Upper lobe of right lung (tissue), 1 donor: Measurements from ENCODE around the gene ZDHHC14. TPM values are rescaled to one million over a fixed set of nuclear protein-coding genes. Genes with fewer than 3 reads are reported as not detected.

Experiments
- ATAC-seq: fragments of 200-7000 bp; cut with Tn5 transposase; one replicate; pipeline ENCODE4 v1.9.1; 2020; ENCODE audit warnings: mild to moderate bottlenecking, moderate library complexity
- DNase-seq: peaks from one replicate; pipeline ENCODE4 v3.0.0-alpha.2; 2020
- H3K27ac ChIP-seq: fragments of 200-600 bp; one replicate; pipeline ENCODE4 v1.8.0; 2022
- H3K27me3 ChIP-seq: fragments of 200-600 bp; one replicate; pipeline ENCODE4 v1.8.0; 2022; ENCODE audit warnings: mild to moderate bottlenecking
- H3K36me3 ChIP-seq: fragments of 200-600 bp; one replicate; pipeline ENCODE4 v1.8.0; 2022
- H3K4me1 ChIP-seq: fragments of 200-600 bp; one replicate; pipeline ENCODE4 v1.8.0; 2022
- H3K4me3 ChIP-seq: fragments of 200-600 bp; one replicate; pipeline ENCODE4 v1.8.0; 2022; ENCODE audit warnings: mild to moderate bottlenecking
- H3K9me3 ChIP-seq: fragments of 200-600 bp; one replicate; pipeline ENCODE4 v1.8.0; 2022
- intact Hi-C: fragments of 100-400 bp; cut with DNase I; formaldehyde crosslinking; loops from one replicate; pipeline ENCODE4 v1.11.0; 2022
- total RNA-seq: library from RNA; stranded (reverse); fragmentation: NEBNext Ultra II Directional; extraction: Animal tissue kit (Norgen Biotek cat#: 25700); gene quantifications from one replicate; pipeline ENCODE4 v1.2.1, GENCODE V29; 2021
- TF ChIP-seq, protein P1 (sequence below): fragments of 200-600 bp; IDR thresholded peaks from one replicate; pipeline ENCODE4 v1.8.0; 2022; ENCODE audit warnings: antibody characterized with exemption
- donor health status: DM: no; HTN: yes; CAD: no; lungs with severe emphysema.

The ZDHHC14 gene
- total RNA-seq, 1 donor from 2014 or later: 12.2 TPM

DNA sequence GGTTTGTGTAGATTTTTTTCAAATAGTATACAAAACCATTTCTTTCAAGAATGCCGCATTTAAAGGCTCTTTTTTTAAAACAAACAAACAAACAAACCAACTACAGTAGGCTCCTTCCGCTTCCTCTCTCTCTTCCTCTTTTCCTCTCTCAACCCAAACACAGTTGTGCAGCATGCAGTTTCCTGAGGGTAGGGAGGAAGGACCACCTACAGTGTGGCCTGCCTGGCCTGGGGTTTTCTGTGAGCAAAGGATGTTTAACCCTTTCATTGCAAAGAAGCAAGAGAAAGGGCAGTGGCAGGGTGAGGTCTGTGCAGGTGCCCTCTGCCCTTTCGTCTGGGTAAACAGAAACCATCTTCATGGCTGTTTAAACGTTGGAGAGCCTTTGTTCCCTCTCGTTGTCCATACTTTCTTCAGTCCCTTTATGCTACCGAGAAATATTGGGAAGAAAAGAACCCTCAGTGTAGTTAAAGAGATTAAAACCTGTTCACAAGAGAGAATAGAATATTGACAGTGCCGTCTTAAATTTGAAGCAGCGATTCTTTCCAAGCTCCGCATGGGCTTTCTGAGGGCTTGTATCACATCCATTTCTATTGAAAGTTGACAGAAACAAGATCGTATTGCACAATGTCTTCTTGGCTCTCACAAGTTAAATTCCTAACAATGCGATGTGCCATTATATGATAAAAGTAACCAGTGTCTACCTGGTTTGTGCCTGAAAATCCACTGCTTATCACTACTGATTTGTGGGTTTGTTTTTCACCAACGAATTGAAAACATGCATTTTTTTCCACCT lies 226.5 kb downstream of the ZDHHC14 start:
- TF ChIP-seq, protein P1, sequence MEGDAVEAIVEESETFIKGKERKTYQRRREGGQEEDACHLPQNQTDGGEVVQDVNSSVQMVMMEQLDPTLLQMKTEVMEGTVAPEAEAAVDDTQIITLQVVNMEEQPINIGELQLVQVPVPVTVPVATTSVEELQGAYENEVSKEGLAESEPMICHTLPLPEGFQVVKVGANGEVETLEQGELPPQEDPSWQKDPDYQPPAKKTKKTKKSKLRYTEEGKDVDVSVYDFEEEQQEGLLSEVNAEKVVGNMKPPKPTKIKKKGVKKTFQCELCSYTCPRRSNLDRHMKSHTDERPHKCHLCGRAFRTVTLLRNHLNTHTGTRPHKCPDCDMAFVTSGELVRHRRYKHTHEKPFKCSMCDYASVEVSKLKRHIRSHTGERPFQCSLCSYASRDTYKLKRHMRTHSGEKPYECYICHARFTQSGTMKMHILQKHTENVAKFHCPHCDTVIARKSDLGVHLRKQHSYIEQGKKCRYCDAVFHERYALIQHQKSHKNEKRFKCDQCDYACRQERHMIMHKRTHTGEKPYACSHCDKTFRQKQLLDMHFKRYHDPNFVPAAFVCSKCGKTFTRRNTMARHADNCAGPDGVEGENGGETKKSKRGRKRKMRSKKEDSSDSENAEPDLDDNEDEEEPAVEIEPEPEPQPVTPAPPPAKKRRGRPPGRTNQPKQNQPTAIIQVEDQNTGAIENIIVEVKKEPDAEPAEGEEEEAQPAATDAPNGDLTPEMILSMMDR: no peak
- DNase-seq (no peak), ATAC-seq (no peak)
- Histone ChIP-seq H3K4me3 (no peak overlapping the region), H3K36me3 (no peaks in the 10 kb centered on the region), H3K27ac (no peak overlapping the region), H3K4me1 (peaks cover 11% of the 10 kb centered on the region), H3K9me3 (no peaks in the 10 kb centered on the region), H3K27me3 (no peaks in the 10 kb centered on the region)
- intact Hi-C loops: no loop called here

DNA sequence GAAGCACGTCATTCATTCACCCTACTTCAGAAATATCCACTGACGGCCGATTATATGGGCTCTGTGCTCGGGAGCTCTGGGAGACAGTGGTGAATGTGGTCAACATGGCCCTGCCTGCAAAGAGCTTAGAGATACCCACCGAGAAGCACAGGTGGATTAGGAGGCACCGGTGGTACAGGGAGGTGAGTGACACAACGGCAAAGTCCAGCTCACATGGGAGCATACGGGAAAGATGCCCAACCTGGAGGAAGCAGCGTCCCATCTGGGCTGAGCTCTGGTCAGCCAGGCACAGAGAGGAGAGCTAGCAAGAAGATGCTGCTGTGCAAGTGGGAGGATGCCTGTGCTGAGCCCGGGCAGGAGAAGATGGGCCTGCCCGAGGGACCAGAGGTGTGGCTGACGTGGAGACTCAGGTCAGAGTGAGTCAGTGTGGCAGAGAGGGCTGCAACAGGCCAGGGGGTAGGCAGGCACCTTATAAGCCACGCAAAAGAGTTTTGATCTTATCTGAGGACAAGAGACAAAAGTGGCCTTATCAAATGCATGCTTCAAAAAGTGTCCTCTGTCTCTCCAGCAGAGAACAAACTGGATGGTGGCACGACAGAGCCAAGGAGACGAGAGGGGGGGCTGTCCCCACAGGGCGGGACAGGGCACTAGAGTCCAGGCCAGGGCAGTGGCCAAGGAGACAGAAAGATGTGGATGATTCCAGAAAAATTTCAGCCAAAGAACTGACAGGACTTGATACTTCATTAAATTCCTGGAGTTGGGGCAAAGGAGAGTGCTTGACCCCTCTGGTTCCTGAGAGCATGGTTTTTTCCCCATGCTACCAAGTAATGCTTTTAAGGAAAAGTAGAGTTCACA lies 227.5 kb downstream of the ZDHHC14 start:
- intact Hi-C loops: no loop called here
- Histone ChIP-seq H3K27me3 (no peaks in the 10 kb centered on the region), H3K9me3 (no peaks in the 10 kb centered on the region), H3K27ac (no peak overlapping the region), H3K4me3 (no peak overlapping the region), H3K4me1 (peaks cover 8% of the 10 kb centered on the region), H3K36me3 (no peaks in the 10 kb centered on the region)
- DNase-seq (no peak), ATAC-seq (no peak)
- TF ChIP-seq, protein P1: no peak

DNA sequence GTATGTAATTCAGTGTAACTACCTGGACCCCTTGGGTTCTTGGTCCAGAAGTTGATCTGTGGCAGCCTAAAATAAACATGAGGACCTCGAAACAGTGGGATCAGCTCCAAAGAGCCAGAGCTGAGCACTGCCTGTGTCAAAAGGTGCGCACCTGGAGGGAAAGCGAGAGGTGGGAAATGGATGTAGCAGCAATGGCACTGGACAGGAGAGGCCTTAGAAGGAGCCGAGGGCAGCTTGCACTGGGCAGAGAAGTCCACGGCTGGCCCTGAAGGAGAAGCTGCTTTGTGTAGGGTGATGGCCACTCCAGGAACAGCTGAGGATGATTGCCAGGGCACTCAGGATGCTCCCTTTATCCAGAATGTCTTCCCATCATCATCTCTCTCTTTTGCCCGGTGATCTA lies 228.1 kb downstream of the ZDHHC14 start:
- intact Hi-C loops: no loop called here

DNA sequence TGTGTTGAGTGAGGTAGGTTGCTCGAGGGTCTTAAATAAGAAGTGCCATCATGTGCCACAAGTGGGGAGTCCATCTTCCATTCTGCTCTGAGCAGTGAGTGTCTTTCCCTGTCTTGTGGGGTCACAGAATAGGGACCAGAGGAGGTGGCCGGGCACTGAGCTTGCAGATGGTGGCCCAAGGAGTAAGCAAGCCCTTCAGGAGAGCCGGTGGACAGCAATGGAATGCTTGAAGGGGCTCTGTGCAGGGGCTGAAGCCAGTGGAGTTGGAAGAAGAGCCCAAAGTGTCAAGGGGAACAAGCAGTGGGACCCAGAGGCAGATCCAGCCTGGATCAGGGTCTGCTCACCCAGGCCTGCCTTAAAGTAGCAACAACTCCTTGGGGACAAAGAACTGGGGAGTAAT lies 228.6 kb downstream of the ZDHHC14 start:
- Histone ChIP-seq H3K27me3 (no peaks in the 10 kb centered on the region), H3K36me3 (no peaks in the 10 kb centered on the region), H3K4me1 (peaks cover 4% of the 10 kb centered on the region), H3K9me3 (no peaks in the 10 kb centered on the region), H3K4me3 (no peak overlapping the region), H3K27ac (no peak overlapping the region)
- TF ChIP-seq, protein P1: no peak
- no peak for ATAC-seq
- DNase-seq: no peak
- intact Hi-C loops: no loop called here

More for the DNA sequence above, 228.1 kb downstream of the ZDHHC14 start:
- Histone ChIP-seq H3K4me1 (peaks cover 4% of the 10 kb centered on the region), H3K4me3 (no peak overlapping the region), H3K36me3 (no peaks in the 10 kb centered on the region), H3K9me3 (no peaks in the 10 kb centered on the region), H3K27ac (no peak overlapping the region), H3K27me3 (no peaks in the 10 kb centered on the region)
- ATAC-seq (no peak), DNase-seq (no peak)
- TF ChIP-seq, protein P1: no peak

DNA sequence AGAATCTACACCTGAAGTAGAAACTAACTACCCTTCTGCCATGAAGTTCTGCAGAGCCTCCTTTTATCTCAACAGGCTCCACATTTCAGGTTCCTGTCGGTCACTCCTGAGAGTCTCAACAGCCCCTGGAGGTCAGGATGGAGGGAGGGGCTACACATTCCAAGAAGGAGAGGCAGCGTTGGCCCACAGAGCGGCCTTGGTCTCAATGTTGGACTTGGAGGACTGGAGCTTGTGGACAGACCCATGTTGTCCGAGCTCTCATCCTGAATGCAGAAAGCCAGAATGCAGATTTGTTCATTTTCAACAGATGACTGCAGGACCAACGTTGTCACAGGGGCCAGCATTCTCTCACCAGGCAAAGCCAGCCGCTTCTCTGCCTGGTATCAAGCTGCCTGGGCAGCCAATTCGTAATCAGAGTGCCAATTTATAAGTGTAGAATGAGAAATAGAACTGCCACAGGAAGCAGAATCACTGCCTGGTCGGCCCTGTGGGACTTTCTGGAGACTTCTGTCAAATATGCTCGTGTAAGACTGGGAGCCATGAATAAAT lies 229.5 kb downstream of the ZDHHC14 start:
- Histone ChIP-seq H3K4me3 (no peak overlapping the region), H3K4me1 (peaks cover 4% of the 10 kb centered on the region), H3K27ac (no peak overlapping the region), H3K36me3 (no peaks in the 10 kb centered on the region), H3K9me3 (no peaks in the 10 kb centered on the region), H3K27me3 (no peaks in the 10 kb centered on the region)
- TF ChIP-seq, protein P1: no peak
- ATAC-seq: no peak
- intact Hi-C loops: no loop called here
- no peak for DNase-seq
